Measurements from ENCODE around the gene STPG2.

DNA sequence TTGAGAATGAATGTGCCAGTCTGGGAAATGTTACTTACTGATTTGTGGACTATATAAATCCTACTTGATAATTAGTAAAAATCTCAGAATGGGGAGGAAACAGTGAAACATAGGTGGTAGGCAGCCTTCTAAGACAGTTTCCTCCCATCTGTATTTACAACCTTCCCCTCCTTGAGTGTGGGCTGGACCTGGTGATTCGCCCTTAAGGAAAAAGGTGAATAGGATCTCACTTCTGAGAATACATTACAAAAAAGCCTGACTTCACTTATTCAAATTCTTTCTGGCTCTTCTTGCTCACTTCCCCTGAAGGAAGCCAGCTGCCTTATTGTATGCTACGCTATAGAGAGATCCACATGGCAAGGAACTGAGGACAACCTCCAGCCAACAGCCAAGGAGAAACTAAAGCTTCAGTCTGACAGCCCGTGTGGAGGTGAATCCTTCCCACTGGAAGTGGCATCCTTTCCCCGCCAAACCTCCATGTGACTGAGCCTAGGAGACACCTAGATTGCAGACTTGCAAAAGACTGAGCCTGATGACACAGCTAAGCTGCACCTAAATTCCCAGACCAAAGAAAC, 585.0 kb downstream of the STPG2 start:
- TF ChIP-seq, protein P1, sequence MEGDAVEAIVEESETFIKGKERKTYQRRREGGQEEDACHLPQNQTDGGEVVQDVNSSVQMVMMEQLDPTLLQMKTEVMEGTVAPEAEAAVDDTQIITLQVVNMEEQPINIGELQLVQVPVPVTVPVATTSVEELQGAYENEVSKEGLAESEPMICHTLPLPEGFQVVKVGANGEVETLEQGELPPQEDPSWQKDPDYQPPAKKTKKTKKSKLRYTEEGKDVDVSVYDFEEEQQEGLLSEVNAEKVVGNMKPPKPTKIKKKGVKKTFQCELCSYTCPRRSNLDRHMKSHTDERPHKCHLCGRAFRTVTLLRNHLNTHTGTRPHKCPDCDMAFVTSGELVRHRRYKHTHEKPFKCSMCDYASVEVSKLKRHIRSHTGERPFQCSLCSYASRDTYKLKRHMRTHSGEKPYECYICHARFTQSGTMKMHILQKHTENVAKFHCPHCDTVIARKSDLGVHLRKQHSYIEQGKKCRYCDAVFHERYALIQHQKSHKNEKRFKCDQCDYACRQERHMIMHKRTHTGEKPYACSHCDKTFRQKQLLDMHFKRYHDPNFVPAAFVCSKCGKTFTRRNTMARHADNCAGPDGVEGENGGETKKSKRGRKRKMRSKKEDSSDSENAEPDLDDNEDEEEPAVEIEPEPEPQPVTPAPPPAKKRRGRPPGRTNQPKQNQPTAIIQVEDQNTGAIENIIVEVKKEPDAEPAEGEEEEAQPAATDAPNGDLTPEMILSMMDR (IDR thresholded peaks at IDR 0.05) = no peak
- no peak for TF ChIP-seq POLR2A (IDR thresholded peaks at IDR 0.05)
